ENCODE data around the gene PFDN6. TPM values are rescaled to one million over a fixed set of nuclear protein-coding genes. Genes with fewer than 3 reads are reported as not detected.

The PFDN6 gene
- total RNA-seq, 1 experiment from 2014 or later, result 83.4 TPM

DNA sequence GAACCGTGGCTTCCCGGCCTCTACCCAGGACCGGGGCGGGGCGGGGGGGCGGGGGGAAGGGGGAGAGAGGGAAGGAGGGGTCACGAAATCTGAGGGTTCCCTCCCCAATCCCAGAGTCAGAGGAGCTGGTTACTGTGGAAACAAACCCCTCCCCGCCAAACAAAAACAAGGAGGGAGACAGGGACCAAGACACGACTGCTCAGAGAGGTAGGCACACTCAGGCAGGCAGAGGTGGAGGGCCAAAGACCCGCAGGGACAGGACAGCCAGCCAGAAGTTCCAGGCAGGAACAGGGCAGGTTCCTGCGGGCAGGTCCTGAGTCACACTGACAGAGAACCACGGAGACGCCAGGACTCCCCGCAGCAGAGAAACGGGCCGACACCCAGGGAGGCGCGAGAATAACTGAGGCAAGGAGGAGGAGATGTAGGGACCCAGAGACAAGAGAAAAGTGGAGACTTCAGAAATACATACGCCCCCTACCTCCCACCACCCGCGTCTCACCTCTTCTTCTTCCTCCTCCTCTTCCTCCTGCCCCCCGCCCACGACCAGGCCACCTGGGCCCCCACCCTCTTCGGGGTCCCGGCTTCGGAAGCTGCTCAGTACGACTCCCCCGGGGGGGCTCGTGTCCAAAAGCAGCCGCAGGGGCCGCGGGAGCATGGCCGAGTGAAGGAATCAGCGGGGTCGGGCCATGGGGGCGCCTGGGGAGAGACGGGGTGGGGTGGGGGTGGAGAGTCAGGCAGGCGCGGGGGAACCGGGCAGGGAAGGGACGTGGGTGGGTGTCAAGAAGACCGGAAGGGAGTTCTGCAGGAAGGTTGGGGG, 8.8 kb downstream of the PFDN6 start:
- ChIA-PET CTCF (interaction anchor here (0.6 kb wide), 1 partner anchor 1191 kb away, joined by 5 read pairs; no protein-coding TSS in a partner anchor), POLR2A (ENCODE audit: low non-redundant PET) (no interaction called here)
- peak overlapping the region; percentile 92 for H3K27ac ChIP-seq (ENCODE audit: low read depth, low read length, poor library complexity, severe bottlenecking)
- H3K9me3 ChIP-seq (ENCODE audit: low read depth, low read length, poor library complexity, severe bottlenecking), result no peaks in the 10 kb centered on the region
- H3K4me3 ChIP-seq (ENCODE audit: low read depth, low read length, poor library complexity, severe bottlenecking), result peak overlapping the region; percentile 75
- no TSS peak for BruUV-seq (replicated peaks)
- peaks cover 10% of the 10 kb centered on the region for H3K36me3 ChIP-seq (ENCODE audit: insufficient read depth, low read length, poor library complexity, severe bottlenecking)
- DNase-seq (ENCODE audit: low spot score), result peak; percentile 89
- peaks cover 6% of the 10 kb centered on the region for H3K4me1 ChIP-seq (ENCODE audit: insufficient read depth, low read length, poor library complexity, severe bottlenecking)
- no peak for TF ChIP-seq EZH2 (IDR thresholded peaks at IDR 0.05; ENCODE audit: borderline replicate concordance, low read depth, low read length, poor library complexity, severe bottlenecking)
- TF ChIP-seq, protein P1, sequence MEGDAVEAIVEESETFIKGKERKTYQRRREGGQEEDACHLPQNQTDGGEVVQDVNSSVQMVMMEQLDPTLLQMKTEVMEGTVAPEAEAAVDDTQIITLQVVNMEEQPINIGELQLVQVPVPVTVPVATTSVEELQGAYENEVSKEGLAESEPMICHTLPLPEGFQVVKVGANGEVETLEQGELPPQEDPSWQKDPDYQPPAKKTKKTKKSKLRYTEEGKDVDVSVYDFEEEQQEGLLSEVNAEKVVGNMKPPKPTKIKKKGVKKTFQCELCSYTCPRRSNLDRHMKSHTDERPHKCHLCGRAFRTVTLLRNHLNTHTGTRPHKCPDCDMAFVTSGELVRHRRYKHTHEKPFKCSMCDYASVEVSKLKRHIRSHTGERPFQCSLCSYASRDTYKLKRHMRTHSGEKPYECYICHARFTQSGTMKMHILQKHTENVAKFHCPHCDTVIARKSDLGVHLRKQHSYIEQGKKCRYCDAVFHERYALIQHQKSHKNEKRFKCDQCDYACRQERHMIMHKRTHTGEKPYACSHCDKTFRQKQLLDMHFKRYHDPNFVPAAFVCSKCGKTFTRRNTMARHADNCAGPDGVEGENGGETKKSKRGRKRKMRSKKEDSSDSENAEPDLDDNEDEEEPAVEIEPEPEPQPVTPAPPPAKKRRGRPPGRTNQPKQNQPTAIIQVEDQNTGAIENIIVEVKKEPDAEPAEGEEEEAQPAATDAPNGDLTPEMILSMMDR (conservative IDR thresholded peaks at IDR 0.05; ENCODE audit: low read depth, low read length), result 0 out of 2 replicates have a peak, but pooled peaks have one; percentile 11
- intact Hi-C loops (cut with micrococcal nuclease; ENCODE audit: unreplicated experiment), result loop anchor here (5.0 kb wide), 2 partner anchors 96 to 129 kb away; partner anchors contain the start of genes HSD17B8, RXRB and SLC39A7
- H3K27me3 ChIP-seq (replicated peaks; ENCODE audit: insufficient read depth, low read depth, low read length, poor library complexity), result no peaks in the 10 kb centered on the region

DNA sequence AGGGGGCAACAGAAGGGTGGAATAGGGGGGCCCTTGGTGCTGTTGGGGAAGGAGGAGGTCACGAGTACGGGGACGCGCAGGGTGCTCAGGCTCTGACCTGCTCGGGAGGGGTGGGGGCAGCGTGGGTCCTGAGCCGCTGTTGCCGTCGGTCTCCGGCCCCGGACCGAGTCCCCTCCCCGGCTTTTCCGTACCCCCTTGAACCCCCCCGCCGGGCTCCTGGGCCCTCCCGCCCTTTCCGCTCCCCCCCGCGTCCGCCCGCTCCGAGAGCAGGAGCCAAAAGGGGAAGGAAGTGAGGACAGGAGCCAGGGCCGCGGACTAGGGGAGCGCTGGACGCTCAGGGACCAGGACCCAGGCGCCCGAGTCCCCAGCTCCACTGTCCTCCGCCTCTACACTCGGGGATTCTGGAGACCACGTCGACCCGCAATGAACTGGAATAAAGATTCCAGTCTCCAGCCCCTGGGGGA, 9.4 kb downstream of the PFDN6 start, which contains the start of gene RGL2:
Gene RGL2 (minus strand): TSS at position 170 of the 464 bp plus-strand sequence. CDS start 332 bp downstream, outside the sequence.
- peak within 1 kb of the TSS; percentile 92 for H3K27ac ChIP-seq (ENCODE audit: low read depth, low read length, poor library complexity, severe bottlenecking)
- TF ChIP-seq EZH2 (IDR thresholded peaks at IDR 0.05; ENCODE audit: borderline replicate concordance, low read depth, low read length, poor library complexity, severe bottlenecking), result no peak
- TF ChIP-seq, protein P1 (conservative IDR thresholded peaks at IDR 0.05; ENCODE audit: low read depth, low read length), result no peak
- DNase-seq (ENCODE audit: low spot score), result no peak
- intact Hi-C loops (cut with micrococcal nuclease; ENCODE audit: unreplicated experiment), result loop anchor here (1.0 to 5.0 kb wide), 3 partner anchors 15 to 128 kb away; partner anchors contain the start of genes HSD17B8, RXRB, SLC39A7 and TAPBP
- no TSS peak for BruUV-seq (replicated peaks)
- CTCF ChIA-PET, result interaction anchor here (0.6 to 1.4 kb wide), 2 partner anchors 10 to 1190 kb away, joined by 5 read pairs; partner anchors contain the start of genes PFDN6 and WDR46
- POLR2A ChIA-PET (ENCODE audit: low non-redundant PET), result no interaction called here
- peak within 1 kb of the TSS; percentile 75 for H3K4me3 ChIP-seq (ENCODE audit: low read depth, low read length, poor library complexity, severe bottlenecking)
- peaks cover 14% of the 10 kb centered on the region for H3K36me3 ChIP-seq (ENCODE audit: insufficient read depth, low read length, poor library complexity, severe bottlenecking)
- peaks cover 6% of the 10 kb centered on the region for H3K4me1 ChIP-seq (ENCODE audit: insufficient read depth, low read length, poor library complexity, severe bottlenecking)
- H3K27me3 ChIP-seq (replicated peaks; ENCODE audit: insufficient read depth, low read depth, low read length, poor library complexity), result no peaks in the 10 kb centered on the region
- H3K9me3 ChIP-seq (ENCODE audit: low read depth, low read length, poor library complexity, severe bottlenecking), result no peaks in the 10 kb centered on the region

DNA sequence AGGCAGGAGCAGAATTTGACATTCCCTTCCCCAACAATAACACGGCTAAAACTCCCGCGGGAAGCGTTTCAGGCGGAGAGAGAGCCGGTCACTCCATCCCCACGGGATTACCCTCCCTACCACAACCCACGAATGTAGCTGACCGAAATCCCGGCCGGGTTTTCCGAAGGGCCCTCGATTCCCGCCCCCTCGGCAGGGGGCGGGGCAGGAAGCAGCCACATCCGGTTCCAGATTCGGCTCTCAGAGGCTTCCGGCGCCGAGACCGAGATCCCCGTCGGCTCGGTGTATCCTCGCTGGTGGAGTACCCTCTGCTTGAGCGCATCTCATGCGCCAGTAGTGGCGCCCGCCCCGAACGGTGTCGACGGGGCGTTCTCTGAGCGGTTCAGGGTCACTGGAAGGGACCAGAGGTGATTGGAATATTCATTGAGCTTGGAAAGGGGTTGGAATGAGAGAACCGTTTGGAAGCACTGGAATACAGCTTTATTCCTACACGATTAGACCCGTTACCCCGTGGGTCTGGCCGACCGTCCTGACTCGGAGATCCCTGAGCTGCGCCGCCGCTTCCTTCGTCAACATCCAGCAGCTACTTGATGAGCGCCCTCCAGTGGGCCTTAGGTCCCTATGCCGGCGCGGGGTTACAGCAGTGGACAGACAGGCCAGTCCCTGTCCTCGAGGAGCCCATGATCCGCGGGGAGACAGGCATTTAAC, 10.0 kb downstream of the PFDN6 start:
- POLR2A ChIA-PET (ENCODE audit: low non-redundant PET), result interaction anchor here (0.5 to 0.9 kb wide), 2 partner anchors 18 to 1114 kb away, joined by 3 to 7 read pairs; partner anchors contain the start of gene ZBTB22
- Histone ChIP-seq H3K4me1 (ENCODE audit: insufficient read depth, low read length, poor library complexity, severe bottlenecking) (peaks cover 6% of the 10 kb centered on the region), H3K36me3 (ENCODE audit: insufficient read depth, low read length, poor library complexity, severe bottlenecking) (peaks cover 15% of the 10 kb centered on the region), H3K27ac (ENCODE audit: low read depth, low read length, poor library complexity, severe bottlenecking) (peak overlapping the region; percentile 92), H3K27me3 (replicated peaks; ENCODE audit: insufficient read depth, low read depth, low read length, poor library complexity) (no peaks in the 10 kb centered on the region), H3K4me3 (ENCODE audit: low read depth, low read length, poor library complexity, severe bottlenecking) (peak overlapping the region; percentile 75), H3K9me3 (ENCODE audit: low read depth, low read length, poor library complexity, severe bottlenecking) (no peaks in the 10 kb centered on the region)
- TSS peak; percentile 80 for BruUV-seq (replicated peaks)
- CTCF ChIA-PET, result interaction anchor here (0.6 to 1.4 kb wide), 4 partner anchors 10 to 89 kb away, joined by 3 to 22 read pairs (median 5); partner anchors contain the start of genes PFDN6, WDR46 and ZBTB22
- intact Hi-C loops (cut with micrococcal nuclease; ENCODE audit: unreplicated experiment), result loop anchor here (1.0 to 5.0 kb wide), 3 partner anchors 15 to 128 kb away; partner anchors contain the start of genes HSD17B8, RXRB, SLC39A7 and TAPBP
- DNase-seq (ENCODE audit: low spot score), result peak; percentile 98
- TF ChIP-seq, protein P1 (conservative IDR thresholded peaks at IDR 0.05; ENCODE audit: low read depth, low read length), result peak; percentile 77
- TF ChIP-seq EZH2 (IDR thresholded peaks at IDR 0.05; ENCODE audit: borderline replicate concordance, low read depth, low read length, poor library complexity, severe bottlenecking), result no peak
